ENCODE measurements around the gene LYVE1. TPM values are rescaled to one million over a fixed set of nuclear protein-coding genes. Genes with fewer than 3 reads are reported as not detected.
A peak's percentile ranks its signal among the peaks of the same experiment; 100 is the strongest.

The LYVE1 gene
- total RNA-seq, 1 donor from 2014 or later: not detected

DNA sequence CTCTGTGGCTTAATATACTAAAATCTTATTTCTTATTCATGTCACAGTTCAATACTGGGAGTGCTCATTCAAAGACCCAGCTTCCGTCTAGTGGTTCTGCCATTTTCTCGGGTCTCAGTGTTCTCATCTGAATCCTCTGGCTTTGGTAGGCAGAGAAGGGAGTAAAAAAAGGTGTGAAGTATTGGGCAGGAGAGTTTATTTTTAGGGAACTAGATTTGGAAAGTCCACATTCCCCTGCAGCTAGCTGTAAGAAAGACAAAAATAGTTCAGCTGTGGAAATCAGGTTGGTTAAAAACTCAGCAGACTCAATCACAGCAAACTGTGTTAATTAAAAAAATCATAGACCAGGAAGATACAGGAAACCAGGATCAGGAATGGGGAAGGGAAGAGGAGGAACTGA is 4.1 kb upstream of the LYVE1 start:
- peaks cover 56% of the 10 kb centered on the region for H3K4me1 Mint-ChIP-seq
- H3K27ac Mint-ChIP-seq: no peak overlapping the region

DNA sequence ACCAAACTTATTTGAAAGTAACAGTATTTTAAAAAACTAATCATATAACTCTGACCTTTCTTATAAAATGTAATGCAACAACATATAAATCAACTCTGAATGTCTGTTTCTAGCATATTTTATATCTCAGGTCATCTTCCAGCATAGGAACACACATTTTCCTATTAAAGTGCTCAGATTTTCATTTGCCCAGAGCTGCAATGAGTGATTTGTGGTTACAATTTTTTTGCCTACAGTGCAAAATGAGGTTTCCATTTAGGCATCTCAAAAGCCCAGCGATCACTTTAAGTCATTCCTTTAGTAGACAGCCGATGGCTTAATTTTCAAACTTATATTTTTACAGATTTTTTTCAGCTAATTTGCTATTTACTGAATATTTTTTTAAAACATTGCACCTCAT is 1.0 kb downstream of the LYVE1 start:
- Mint-ChIP-seq H3K4me3 (no peak overlapping the region), H3K27ac (no peak overlapping the region), H3K27me3 (no peaks in the 10 kb centered on the region), H3K36me3 (ENCODE audit: low read depth) (peaks cover 1% of the 10 kb centered on the region), H3K4me1 (peaks cover 56% of the 10 kb centered on the region), H3K9me3 (no peaks in the 10 kb centered on the region)
- DNase-seq (no peak), ATAC-seq (ENCODE audit: low read depth) (no peak)
- CTCF ChIA-PET: interaction anchor here (2.1 kb wide), 2 partner anchors 26 to 86 kb away, joined by 6 to 7 read pairs; partner anchors contain the start of gene RNF141
- POLR2A ChIA-PET: no interaction called here
- TF ChIP-seq, protein P1, sequence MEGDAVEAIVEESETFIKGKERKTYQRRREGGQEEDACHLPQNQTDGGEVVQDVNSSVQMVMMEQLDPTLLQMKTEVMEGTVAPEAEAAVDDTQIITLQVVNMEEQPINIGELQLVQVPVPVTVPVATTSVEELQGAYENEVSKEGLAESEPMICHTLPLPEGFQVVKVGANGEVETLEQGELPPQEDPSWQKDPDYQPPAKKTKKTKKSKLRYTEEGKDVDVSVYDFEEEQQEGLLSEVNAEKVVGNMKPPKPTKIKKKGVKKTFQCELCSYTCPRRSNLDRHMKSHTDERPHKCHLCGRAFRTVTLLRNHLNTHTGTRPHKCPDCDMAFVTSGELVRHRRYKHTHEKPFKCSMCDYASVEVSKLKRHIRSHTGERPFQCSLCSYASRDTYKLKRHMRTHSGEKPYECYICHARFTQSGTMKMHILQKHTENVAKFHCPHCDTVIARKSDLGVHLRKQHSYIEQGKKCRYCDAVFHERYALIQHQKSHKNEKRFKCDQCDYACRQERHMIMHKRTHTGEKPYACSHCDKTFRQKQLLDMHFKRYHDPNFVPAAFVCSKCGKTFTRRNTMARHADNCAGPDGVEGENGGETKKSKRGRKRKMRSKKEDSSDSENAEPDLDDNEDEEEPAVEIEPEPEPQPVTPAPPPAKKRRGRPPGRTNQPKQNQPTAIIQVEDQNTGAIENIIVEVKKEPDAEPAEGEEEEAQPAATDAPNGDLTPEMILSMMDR (IDR thresholded peaks at IDR 0.05): no peak
- intact Hi-C loops (cut with micrococcal nuclease): no loop called here

More for the DNA sequence above, 4.1 kb upstream of the LYVE1 start:
- Mint-ChIP-seq H3K36me3 (ENCODE audit: low read depth) (peaks cover 1% of the 10 kb centered on the region), H3K27me3 (no peaks in the 10 kb centered on the region), H3K4me3 (no peak overlapping the region), H3K9me3 (no peaks in the 10 kb centered on the region)
- DNase-seq: no peak
- ChIA-PET POLR2A (no interaction called here), CTCF (no interaction called here)
- intact Hi-C loops (cut with micrococcal nuclease): loop anchor here (2.0 kb wide), 1 partner anchor 14 kb away; no protein-coding TSS in a partner anchor
- no peak for ATAC-seq (ENCODE audit: low read depth)
- TF ChIP-seq, protein P1 (IDR thresholded peaks at IDR 0.05): no peak

DNA sequence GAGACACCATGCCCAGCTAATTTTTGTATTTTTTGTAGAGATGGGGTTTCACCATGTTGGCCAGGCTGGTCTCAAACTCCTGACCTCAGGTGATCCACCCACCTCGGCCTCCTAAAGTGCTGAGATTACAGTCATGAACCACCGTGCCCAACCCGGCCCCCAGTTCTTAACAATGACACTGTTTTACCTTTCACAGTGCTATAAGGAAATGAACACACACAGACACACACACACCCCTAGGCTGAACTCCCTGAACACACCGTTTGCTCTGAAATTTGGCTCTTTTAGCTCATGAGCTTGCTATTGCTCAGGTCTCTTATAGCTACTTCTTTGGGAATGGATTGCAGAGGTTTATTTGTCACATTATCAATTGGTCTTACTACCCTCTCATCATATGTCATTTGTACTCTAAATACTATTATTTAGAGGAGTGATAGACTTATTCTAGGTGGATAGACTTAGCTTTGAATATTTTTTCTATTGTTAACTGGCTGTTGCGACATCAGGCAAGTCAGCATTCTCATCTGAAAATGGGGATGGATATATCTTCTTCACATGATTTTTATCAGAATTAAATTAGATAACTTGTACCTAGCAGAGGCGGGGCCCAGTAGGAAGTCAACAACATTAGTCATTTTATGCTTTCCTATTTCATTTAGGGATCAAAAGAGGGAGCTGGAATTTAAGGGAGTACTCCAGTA is 2.1 kb downstream of the LYVE1 start:
- TF ChIP-seq, protein P1 (IDR thresholded peaks at IDR 0.05): no peak
- ChIA-PET POLR2A (interaction anchor here (0.5 to 0.6 kb wide), 2 partner anchors 145 to 752 kb away, joined by 3 to 4 read pairs; no protein-coding TSS in a partner anchor), CTCF (interaction anchor here (2.1 kb wide), 1 partner anchor 87 kb away, joined by 6 read pairs; no protein-coding TSS in a partner anchor)
- intact Hi-C loops (cut with micrococcal nuclease): no loop called here
- Mint-ChIP-seq H3K9me3 (no peaks in the 10 kb centered on the region), H3K27me3 (no peaks in the 10 kb centered on the region), H3K4me1 (peaks cover 48% of the 10 kb centered on the region), H3K4me3 (no peak overlapping the region), H3K27ac (no peak overlapping the region), H3K36me3 (ENCODE audit: low read depth) (no peaks in the 10 kb centered on the region)
- ATAC-seq (ENCODE audit: low read depth): no peak
- no peak for DNase-seq

DNA sequence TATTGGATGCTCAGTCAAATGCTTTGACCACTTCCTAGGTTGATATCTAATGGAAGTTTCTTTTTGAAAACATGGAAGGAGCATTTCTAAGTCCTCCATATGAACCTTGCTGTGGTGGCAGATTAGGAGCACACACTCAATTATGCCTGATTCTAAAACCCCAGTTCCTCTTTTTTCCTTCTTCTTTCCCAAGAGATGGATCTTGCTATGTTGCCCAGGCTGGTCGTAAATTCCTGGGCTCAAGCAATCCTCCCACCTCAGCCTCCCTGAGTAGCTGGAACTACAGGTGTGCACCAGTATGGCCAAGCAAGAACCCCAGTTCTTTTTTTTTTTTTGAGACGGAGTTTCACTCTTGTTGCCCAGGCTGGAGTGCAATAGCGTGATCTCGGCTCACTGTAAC is 3.0 kb downstream of the LYVE1 start:
- Mint-ChIP-seq H3K4me1 (peaks cover 49% of the 10 kb centered on the region), H3K27me3 (no peaks in the 10 kb centered on the region), H3K27ac (no peak overlapping the region), H3K36me3 (ENCODE audit: low read depth) (no peaks in the 10 kb centered on the region), H3K9me3 (no peaks in the 10 kb centered on the region), H3K4me3 (no peak overlapping the region)
- intact Hi-C loops (cut with micrococcal nuclease): loop anchor here (2.0 kb wide), 1 partner anchor 75 kb away; no protein-coding TSS in a partner anchor
- ChIA-PET CTCF (interaction anchor here (0.9 to 2.3 kb wide), 9 partner anchors 40 to 169 kb away, joined by 3 to 22 read pairs (median 5); no protein-coding TSS in a partner anchor), POLR2A (interaction anchor here (0.8 to 1.6 kb wide), 3 partner anchors 14 to 106 kb away, joined by 3 to 7 read pairs (median 4); partner anchors contain the start of gene RNF141)
- DNase-seq: no peak
- no peak for ATAC-seq (ENCODE audit: low read depth)
- TF ChIP-seq, protein P1 (IDR thresholded peaks at IDR 0.05): no peak

DNA sequence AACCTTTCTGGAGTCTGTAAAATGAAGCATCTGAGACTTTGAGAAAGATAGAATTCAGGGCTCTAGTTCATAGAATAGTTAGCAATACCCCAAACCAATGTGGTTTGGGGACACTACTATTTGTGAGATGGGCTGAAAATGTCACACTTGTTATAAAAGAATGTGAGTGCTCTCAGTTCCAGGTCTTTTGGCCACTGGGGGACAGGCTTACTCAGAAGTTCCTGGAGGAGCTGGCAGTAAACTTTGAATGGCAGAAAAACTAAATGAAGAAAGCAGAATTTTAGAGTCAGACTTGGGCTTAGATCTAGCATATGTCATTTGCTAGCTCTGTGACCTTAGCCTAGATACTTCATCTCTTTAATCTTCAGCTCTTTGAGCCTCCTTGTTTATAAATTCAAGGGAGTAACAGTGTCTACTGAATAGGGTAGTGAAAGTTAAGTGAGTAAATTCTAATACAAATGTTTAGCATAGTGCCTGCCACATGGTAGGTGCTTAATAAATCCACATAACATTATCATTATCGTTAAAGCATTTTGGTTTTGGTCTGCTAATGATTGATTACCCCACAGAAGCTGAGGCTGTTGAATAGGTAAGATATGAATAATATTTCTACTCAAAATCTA is 3.7 kb downstream of the LYVE1 start:
- ChIA-PET POLR2A (interaction anchor here (0.8 to 1.6 kb wide), 3 partner anchors 15 to 105 kb away, joined by 3 to 7 read pairs (median 4); partner anchors contain the start of gene RNF141), CTCF (interaction anchor here (0.9 to 2.3 kb wide), 12 partner anchors 24 to 169 kb away, joined by 3 to 22 read pairs (median 3); partner anchors contain the start of gene RNF141)
- Mint-ChIP-seq H3K4me1 (peaks cover 44% of the 10 kb centered on the region), H3K27ac (peak overlapping the region; percentile 38), H3K4me3 (no peak overlapping the region), H3K27me3 (no peaks in the 10 kb centered on the region), H3K36me3 (ENCODE audit: low read depth) (no peaks in the 10 kb centered on the region), H3K9me3 (no peaks in the 10 kb centered on the region)
- TF ChIP-seq, protein P1 (IDR thresholded peaks at IDR 0.05): no peak
- intact Hi-C loops (cut with micrococcal nuclease): loop anchor here (1.0 to 2.0 kb wide), 3 partner anchors 76 to 170 kb away; no protein-coding TSS in a partner anchor
- DNase-seq: no peak
- ATAC-seq (ENCODE audit: low read depth): peak; percentile 31
